ENCODE results near the gene KIT. TPM values are rescaled to one million over a fixed set of nuclear protein-coding genes. Genes with fewer than 3 reads are reported as not detected.

KIT gene
- total and polyA plus RNA-seq, 10 of the 15 experiments (the other 5 are each of a cell fraction or from before 2014, with no cell fraction given) = 0.01 to 0.03 TPM; not detected in 8

- Histone ChIP-seq H3K9ac (ENCODE audit: control insufficient read depth, insufficient read depth, low read length) (no peak overlapping the region), H2AFZ (ENCODE audit: control insufficient read depth, low read depth, low read length) (no peak overlapping the region), H4K20me1 (ENCODE audit: control insufficient read depth, insufficient read depth) (no peaks in the 10 kb centered on the region), H3K27me3 (replicated peaks in 1 of 2; ENCODE audit: control insufficient read depth in 2 of 2, insufficient read depth in 2 of 2, low read length in 1 of 2) (peaks cover 13 to 22% of the 10 kb centered on the region in 2 experiments), H3K79me2 (ENCODE audit: control insufficient read depth, insufficient read depth, low read length) (no peaks in the 10 kb centered on the region), H3K4me2 (ENCODE audit: control insufficient read depth, insufficient read depth) (no peak overlapping the region), H3K36me3 (ENCODE audit: control insufficient read depth in 2 of 2, insufficient read depth in 2 of 2, low read length in 1 of 2) (no peaks in the 10 kb centered on the region), H3K4me1 (ENCODE audit: control insufficient read depth, insufficient read depth, low read length) (no peaks in the 10 kb centered on the region), H3K4me3 (no peak overlapping the region), H3K27ac (ENCODE audit: control insufficient read depth, insufficient read depth) (no peak overlapping the region), H3K9me3 (replicated peaks; ENCODE audit: control insufficient read depth, insufficient read depth, low read length) (no peaks in the 10 kb centered on the region)
- 2% methylated on average over 14 of the region's 14 CpGs for WGBS (ENCODE audit: insufficient coverage, insufficient replicate concordance, low lambda C conversion rate, missing lambda C conversion rate)
- no peak for ATAC-seq
- TF ChIP-seq SUZ12 (IDR thresholded peaks at IDR 0.05; ENCODE audit: unreplicated experiment) (peak; percentile 34), WRNIP1 (IDR thresholded peaks at IDR 0.05; ENCODE audit: borderline replicate concordance, low read depth, low read length) (no peak)
- no peak for DNase-seq (ENCODE audit: low read depth, low spot score)
- POLR2A ChIA-PET = no interaction called here
- in situ Hi-C loops (cut with MboI) = no loop called here
- intact Hi-C loops (cut with micrococcal nuclease; ENCODE audit: unreplicated experiment) = no loop called here
- no peak for FAIRE-seq
- BruUV-seq (replicated peaks) = no TSS peak
- SMC1A ChIA-PET (ENCODE audit: uncharacterized antibody, unreplicated experiment) = no interaction called here
- RAD21 ChIA-PET (ENCODE audit: unreplicated experiment) = no interaction called here
- CTCF ChIA-PET = no interaction called here
Measured at GRCh38 chr4:54659313-54659712, 1.6 kb downstream of the KIT start.

GRCh38 chr4:54659749-54660535 is 2.2 kb downstream of the KIT start:
- H3K9me3 ChIP-seq (replicated peaks; ENCODE audit: control insufficient read depth, insufficient read depth, low read length) = no peaks in the 10 kb centered on the region
- no peak overlapping the region for H3K9ac ChIP-seq (ENCODE audit: control insufficient read depth, insufficient read depth, low read length)
- SMC1A ChIA-PET (ENCODE audit: uncharacterized antibody, unreplicated experiment) = no interaction called here
- no peak overlapping the region for H2AFZ ChIP-seq (ENCODE audit: control insufficient read depth, low read depth, low read length)
- no peaks in the 10 kb centered on the region for H4K20me1 ChIP-seq (ENCODE audit: control insufficient read depth, insufficient read depth)
- BruUV-seq (replicated peaks) = no TSS peak
- no peaks in the 10 kb centered on the region for H3K79me2 ChIP-seq (ENCODE audit: control insufficient read depth, insufficient read depth, low read length)
- CTCF ChIA-PET = no interaction called here
- no peak for TF ChIP-seq RUNX3 (IDR thresholded peaks at IDR 0.05; ENCODE audit: low read length)
- TF ChIP-seq EP300 (IDR thresholded peaks at IDR 0.05; ENCODE audit: borderline replicate concordance in 1 of 2, control insufficient read depth in 1 of 2, low read depth in 2 of 2, low read length in 2 of 2) = no peak
- no peak for TF ChIP-seq SREBF1 (IDR thresholded peaks at IDR 0.05; ENCODE audit: low read length)
- no peak for TF ChIP-seq POLR2AphosphoS5 (IDR thresholded peaks at IDR 0.05; ENCODE audit: low read length)
- TF ChIP-seq SRF (IDR thresholded peaks at IDR 0.05; ENCODE audit: low read depth in 2 of 2, low read length in 2 of 2) = no peak
- no peak for TF ChIP-seq IRF3 (IDR thresholded peaks at IDR 0.05)
- TF ChIP-seq MYB (IDR thresholded peaks at IDR 0.05; ENCODE audit: borderline replicate concordance, low read depth, low read length) = no peak
- TF ChIP-seq MLLT1 (IDR thresholded peaks at IDR 0.05) = no peak
- TF ChIP-seq WRNIP1 (IDR thresholded peaks at IDR 0.05; ENCODE audit: borderline replicate concordance, low read depth, low read length) = no peak
- TF ChIP-seq ZNF217 (IDR thresholded peaks at IDR 0.05) = no peak
- no peak for TF ChIP-seq NFYA (IDR thresholded peaks at IDR 0.05; ENCODE audit: borderline replicate concordance, low read depth, low read length)
- no peak for TF ChIP-seq YBX1 (IDR thresholded peaks at IDR 0.05)
- intact Hi-C loops (cut with micrococcal nuclease; ENCODE audit: unreplicated experiment) = no loop called here
- H3K36me3 ChIP-seq (ENCODE audit: control insufficient read depth in 2 of 2, insufficient read depth in 2 of 2, low read length in 1 of 2) = no peaks in the 10 kb centered on the region
- POLR2A ChIA-PET = no interaction called here
- RAD21 ChIA-PET (ENCODE audit: unreplicated experiment) = no interaction called here
- no peak overlapping the region for H3K4me2 ChIP-seq (ENCODE audit: control insufficient read depth, insufficient read depth)
- ATAC-seq (no peak), DNase-seq (ENCODE audit: low read depth, low spot score) (no peak), FAIRE-seq (no peak)
- no peaks in the 10 kb centered on the region for H3K4me1 ChIP-seq (ENCODE audit: control insufficient read depth, insufficient read depth, low read length)
- H3K27ac ChIP-seq (ENCODE audit: control insufficient read depth, insufficient read depth) = no peak overlapping the region
- WGBS (ENCODE audit: insufficient coverage, insufficient replicate concordance, low lambda C conversion rate, missing lambda C conversion rate) = 4% methylated on average over 9 of the region's 9 CpGs
- H3K4me3 ChIP-seq = no peak overlapping the region
- in situ Hi-C loops (cut with MboI) = no loop called here
- H3K27me3 ChIP-seq (replicated peaks in 1 of 2; ENCODE audit: control insufficient read depth in 2 of 2, insufficient read depth in 2 of 2, low read length in 1 of 2) = peaks cover 13 to 22% of the 10 kb centered on the region in 2 experiments

Measured in GM12878 (cell line).